Measurements from ENCODE around the gene CTSC. TPM values are rescaled to one million over a fixed set of nuclear protein-coding genes. Genes with fewer than 3 reads are reported as not detected.

Gene CTSC
- polyA plus RNA-seq, 1 donor from 2014 or later, result 5.2 TPM

DNA sequence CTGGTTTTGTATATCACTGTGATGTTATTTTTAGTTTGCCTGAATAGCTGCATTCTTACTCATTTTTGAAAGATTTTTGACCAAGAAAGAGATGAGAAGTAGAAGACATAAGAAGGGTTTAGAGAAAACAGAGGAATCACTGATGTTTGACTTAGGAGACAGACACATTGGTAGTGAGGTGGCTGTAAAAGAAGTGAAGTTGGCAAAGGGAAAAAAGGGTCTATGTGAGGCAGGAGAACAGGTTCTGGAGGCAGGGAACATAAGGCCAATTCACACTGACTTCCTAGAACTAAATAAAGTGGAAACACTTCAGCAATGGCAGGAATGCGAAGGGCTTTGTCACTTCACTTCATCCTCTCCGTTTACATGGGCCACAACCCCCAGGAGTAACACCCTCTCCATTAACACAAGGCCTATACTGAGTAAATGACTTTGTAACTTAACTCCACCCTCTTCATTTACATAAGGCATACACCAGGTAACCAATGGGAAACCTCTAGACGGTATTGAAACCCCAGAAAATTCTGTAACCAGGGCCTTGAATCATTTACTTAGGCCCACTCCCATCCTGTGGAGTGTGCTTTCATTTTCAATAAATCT is 36.5 kb downstream of the CTSC start:
- no peaks in the 10 kb centered on the region for H3K27me3 ChIP-seq (ENCODE audit: insufficient read depth, low read depth, low read length)
- H3K4me2 ChIP-seq (ENCODE audit: low read length), result no peak overlapping the region

DNA sequence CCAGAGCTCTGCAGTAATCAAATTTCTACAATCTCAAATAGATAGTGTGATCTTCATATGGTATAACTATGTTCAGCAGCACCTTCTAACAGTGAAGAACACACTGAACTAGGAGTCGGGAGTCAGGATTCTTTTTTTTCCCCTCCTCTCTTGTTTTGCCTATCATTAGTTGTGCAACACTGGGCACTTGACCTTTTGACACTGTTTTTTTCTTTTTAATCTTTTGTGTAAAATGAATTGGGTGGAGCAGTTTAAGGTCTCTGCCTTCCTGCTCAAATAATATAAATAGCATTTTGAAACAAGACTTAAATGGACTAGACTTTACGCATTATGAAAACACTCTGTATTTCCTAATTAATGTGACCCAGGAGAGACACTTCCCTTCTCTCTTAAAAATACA is 39.7 kb downstream of the CTSC start:
- no peak overlapping the region for H3K27ac ChIP-seq (ENCODE audit: low read length)
- H3K79me2 ChIP-seq (replicated peaks; ENCODE audit: insufficient read depth, low read length), result no peaks in the 10 kb centered on the region
- no peaks in the 10 kb centered on the region for H3K9me2 ChIP-seq (ENCODE audit: insufficient read depth, low read length)
- no peak overlapping the region for H3K4me3 ChIP-seq (ENCODE audit: low read length)
- no peaks in the 10 kb centered on the region for H4K20me1 ChIP-seq (ENCODE audit: insufficient read depth)
- TF ChIP-seq MXI1 (conservative IDR thresholded peaks at IDR 0.05; ENCODE audit: poor library complexity, severe bottlenecking) (no peak), EZH2 (IDR thresholded peaks at IDR 0.05; ENCODE audit: borderline replicate concordance, insufficient read depth, low read length, poor library complexity, severe bottlenecking) (no peak), SMC3 (conservative IDR thresholded peaks at IDR 0.05; ENCODE audit: poor library complexity) (no peak), POLR2AphosphoS5 (IDR thresholded peaks at IDR 0.05) (no peak), EP300 (conservative IDR thresholded peaks at IDR 0.05; ENCODE audit: poor library complexity, severe bottlenecking) (no peak), TAF1 (IDR thresholded peaks at IDR 0.05; ENCODE audit: low read depth) (no peak), RAD21 (conservative IDR thresholded peaks at IDR 0.05) (no peak), REST (IDR thresholded peaks at IDR 0.05; ENCODE audit: borderline replicate concordance) (no peak)
- TF ChIP-seq, protein P1, sequence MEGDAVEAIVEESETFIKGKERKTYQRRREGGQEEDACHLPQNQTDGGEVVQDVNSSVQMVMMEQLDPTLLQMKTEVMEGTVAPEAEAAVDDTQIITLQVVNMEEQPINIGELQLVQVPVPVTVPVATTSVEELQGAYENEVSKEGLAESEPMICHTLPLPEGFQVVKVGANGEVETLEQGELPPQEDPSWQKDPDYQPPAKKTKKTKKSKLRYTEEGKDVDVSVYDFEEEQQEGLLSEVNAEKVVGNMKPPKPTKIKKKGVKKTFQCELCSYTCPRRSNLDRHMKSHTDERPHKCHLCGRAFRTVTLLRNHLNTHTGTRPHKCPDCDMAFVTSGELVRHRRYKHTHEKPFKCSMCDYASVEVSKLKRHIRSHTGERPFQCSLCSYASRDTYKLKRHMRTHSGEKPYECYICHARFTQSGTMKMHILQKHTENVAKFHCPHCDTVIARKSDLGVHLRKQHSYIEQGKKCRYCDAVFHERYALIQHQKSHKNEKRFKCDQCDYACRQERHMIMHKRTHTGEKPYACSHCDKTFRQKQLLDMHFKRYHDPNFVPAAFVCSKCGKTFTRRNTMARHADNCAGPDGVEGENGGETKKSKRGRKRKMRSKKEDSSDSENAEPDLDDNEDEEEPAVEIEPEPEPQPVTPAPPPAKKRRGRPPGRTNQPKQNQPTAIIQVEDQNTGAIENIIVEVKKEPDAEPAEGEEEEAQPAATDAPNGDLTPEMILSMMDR (IDR thresholded peaks at IDR 0.05; ENCODE audit: poor library complexity, severe bottlenecking), result no peak
- H3F3A ChIP-seq (ENCODE audit: insufficient read depth, low read length, poor library complexity, severe bottlenecking), result no peaks in the 10 kb centered on the region
- no peak overlapping the region for H3K9ac ChIP-seq (ENCODE audit: low read length)
- no peaks in the 10 kb centered on the region for H3K9me3 ChIP-seq (ENCODE audit: low read length)
- no peaks in the 10 kb centered on the region for H3K27me3 ChIP-seq (ENCODE audit: insufficient read depth, low read depth, low read length)
- no peaks in the 10 kb centered on the region for H3K36me3 ChIP-seq (ENCODE audit: insufficient read depth, low read length)
- H2AFZ ChIP-seq (ENCODE audit: low read depth, low read length), result no peak overlapping the region
- H3K4me2 ChIP-seq (ENCODE audit: low read length), result no peak overlapping the region

More for the DNA sequence above, 36.5 kb downstream of the CTSC start:
- Histone ChIP-seq H3K4me3 (ENCODE audit: low read length) (no peak overlapping the region), H4K20me1 (ENCODE audit: insufficient read depth) (no peaks in the 10 kb centered on the region), H3K36me3 (ENCODE audit: insufficient read depth, low read length) (no peaks in the 10 kb centered on the region), H3K79me2 (replicated peaks; ENCODE audit: insufficient read depth, low read length) (no peaks in the 10 kb centered on the region), H3K9me2 (ENCODE audit: insufficient read depth, low read length) (no peaks in the 10 kb centered on the region), H2AFZ (ENCODE audit: low read depth, low read length) (no peak overlapping the region), H3K9ac (ENCODE audit: low read length) (no peak overlapping the region), H3F3A (ENCODE audit: insufficient read depth, low read length, poor library complexity, severe bottlenecking) (no peaks in the 10 kb centered on the region), H3K27ac (ENCODE audit: low read length) (no peak overlapping the region), H3K9me3 (ENCODE audit: low read length) (no peaks in the 10 kb centered on the region)
- no peak for TF ChIP-seq REST (IDR thresholded peaks at IDR 0.05; ENCODE audit: borderline replicate concordance)
- no peak for TF ChIP-seq TAF1 (IDR thresholded peaks at IDR 0.05; ENCODE audit: low read depth)
- TF ChIP-seq EP300 (conservative IDR thresholded peaks at IDR 0.05; ENCODE audit: poor library complexity, severe bottlenecking), result no peak
